Measurements from ENCODE around the gene LTA4H.

Gene LTA4H

DNA sequence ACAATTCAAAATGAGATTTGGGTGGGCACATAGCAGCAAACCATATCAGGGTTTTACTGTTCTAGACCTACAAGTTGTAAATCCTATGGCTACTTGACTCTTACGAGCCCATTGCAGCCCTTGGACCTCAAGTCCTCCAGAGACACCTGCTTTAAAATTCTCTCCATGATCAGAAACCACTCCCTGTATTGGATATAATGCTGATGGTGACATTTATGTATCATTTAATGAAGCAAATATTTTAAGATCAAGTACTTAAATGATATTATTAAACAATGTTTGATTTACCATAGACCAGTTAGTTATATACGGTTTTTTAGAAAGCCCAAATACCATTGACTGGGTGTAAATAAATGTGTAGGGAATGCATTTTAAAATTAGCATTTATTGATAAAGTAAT, 68.1 kb downstream of the LTA4H start:
- Mint-ChIP-seq H3K4me1 (no peaks in the 10 kb centered on the region), H3K27me3 (no peaks in the 10 kb centered on the region), H3K9me3 (no peaks in the 10 kb centered on the region), H3K36me3 (peaks cover 3% of the 10 kb centered on the region), H3K27ac (no peak overlapping the region), H3K4me3 (no peak overlapping the region)

DNA sequence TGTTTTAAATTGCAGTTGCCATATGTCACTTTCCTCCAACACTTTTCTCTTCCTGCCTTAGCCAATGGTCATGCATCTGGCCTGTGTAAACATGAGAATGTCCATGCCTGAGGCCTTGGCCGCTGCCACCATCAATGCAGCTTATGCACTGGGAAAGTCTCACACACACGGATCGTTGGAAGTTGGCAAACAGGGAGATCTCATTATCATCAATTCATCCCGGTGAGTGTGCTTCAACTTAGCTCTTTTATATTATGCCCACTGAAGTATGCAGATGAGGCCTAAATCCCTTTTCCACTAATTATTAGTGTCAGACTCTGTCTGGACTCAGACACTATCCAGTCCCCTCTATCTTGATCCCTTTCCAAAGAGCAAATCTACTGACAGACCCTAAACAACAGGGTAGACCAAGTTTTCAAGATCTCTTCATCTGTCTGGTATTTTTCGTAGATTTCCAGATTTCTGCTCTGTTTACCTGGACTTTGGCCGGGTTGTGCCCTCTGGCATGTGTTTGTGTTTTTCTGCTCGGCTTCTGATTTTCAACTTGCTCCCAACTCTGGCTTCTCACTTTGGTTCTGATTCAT, 69.0 kb downstream of the LTA4H start:
- no peaks in the 10 kb centered on the region for H3K9me3 Mint-ChIP-seq
- H3K4me3 Mint-ChIP-seq = no peak overlapping the region
- H3K27me3 Mint-ChIP-seq = no peaks in the 10 kb centered on the region
- no peaks in the 10 kb centered on the region for H3K4me1 Mint-ChIP-seq
- H3K36me3 Mint-ChIP-seq = peaks cover 3% of the 10 kb centered on the region
- H3K27ac Mint-ChIP-seq = no peak overlapping the region

DNA sequence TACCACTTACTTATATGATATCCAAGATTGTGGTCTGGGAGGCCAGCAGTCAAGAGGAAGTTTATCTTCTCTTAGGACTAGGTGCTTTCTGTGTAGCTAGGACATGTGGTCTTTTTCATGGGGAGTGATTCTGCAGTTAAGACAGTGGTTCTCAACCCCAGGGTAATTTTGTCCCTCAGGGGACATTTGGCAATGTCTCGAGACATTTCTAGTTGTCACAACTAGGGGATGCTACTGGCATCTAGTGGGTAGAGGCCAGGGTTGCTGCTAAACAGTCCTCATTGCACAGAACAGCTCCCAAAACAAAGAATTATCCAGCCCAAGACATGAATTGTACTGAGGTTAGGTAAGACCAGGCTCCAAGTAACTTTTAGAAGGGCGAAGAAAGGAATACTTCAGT, 72.3 kb downstream of the LTA4H start:
- H3K9me3 Mint-ChIP-seq = no peaks in the 10 kb centered on the region
- no peaks in the 10 kb centered on the region for H3K4me1 Mint-ChIP-seq
- no peak overlapping the region for H3K4me3 Mint-ChIP-seq
- H3K27ac Mint-ChIP-seq = no peak overlapping the region
- H3K36me3 Mint-ChIP-seq = peaks cover 3% of the 10 kb centered on the region
- no peaks in the 10 kb centered on the region for H3K27me3 Mint-ChIP-seq

DNA sequence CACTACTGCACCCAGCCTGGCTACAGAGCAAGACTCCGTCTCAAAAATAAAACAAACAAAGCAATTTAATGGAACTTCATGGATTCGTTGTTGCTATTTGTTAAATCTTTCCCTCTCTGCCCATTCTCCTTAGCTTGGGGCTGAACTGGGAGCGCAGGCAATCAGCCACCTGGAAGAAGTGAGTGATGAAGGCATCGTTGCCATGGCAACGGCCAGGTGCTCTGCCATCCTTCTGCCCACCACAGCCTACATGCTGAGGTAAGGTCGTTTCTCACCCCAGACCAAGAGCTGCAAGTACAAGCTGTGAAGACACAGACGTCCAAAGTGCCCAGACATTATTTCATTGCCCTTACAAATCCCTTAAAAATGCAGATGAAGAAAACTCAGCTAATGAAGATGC, 73.2 kb downstream of the LTA4H start:
- no peaks in the 10 kb centered on the region for H3K9me3 Mint-ChIP-seq
- H3K4me3 Mint-ChIP-seq = no peak overlapping the region
- peaks cover 3% of the 10 kb centered on the region for H3K36me3 Mint-ChIP-seq
- H3K27ac Mint-ChIP-seq = no peak overlapping the region
- H3K27me3 Mint-ChIP-seq = no peaks in the 10 kb centered on the region
- no peaks in the 10 kb centered on the region for H3K4me1 Mint-ChIP-seq

DNA sequence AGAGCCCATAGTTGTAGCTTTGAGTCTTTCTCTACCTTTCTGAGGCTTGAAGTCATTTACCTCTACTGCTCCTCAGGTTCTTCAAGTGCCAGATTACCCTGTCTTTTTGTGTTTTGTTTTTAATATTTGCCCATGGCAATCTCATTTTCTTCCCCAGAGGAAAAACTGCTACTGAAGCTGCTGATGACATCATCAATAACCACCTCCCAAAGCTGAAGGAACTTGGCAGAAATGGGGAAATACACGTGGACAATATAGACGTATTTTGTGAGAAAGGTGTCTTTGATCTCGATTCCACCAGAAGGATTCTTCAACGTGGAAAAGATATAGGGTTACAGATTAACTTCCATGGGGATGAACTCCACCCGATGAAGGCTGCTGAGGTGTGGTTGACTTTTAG, 75.1 kb downstream of the LTA4H start:
- Mint-ChIP-seq H3K4me3 (no peak overlapping the region), H3K9me3 (no peaks in the 10 kb centered on the region), H3K36me3 (no peaks in the 10 kb centered on the region), H3K27me3 (no peaks in the 10 kb centered on the region), H3K27ac (no peak overlapping the region), H3K4me1 (no peaks in the 10 kb centered on the region)

DNA sequence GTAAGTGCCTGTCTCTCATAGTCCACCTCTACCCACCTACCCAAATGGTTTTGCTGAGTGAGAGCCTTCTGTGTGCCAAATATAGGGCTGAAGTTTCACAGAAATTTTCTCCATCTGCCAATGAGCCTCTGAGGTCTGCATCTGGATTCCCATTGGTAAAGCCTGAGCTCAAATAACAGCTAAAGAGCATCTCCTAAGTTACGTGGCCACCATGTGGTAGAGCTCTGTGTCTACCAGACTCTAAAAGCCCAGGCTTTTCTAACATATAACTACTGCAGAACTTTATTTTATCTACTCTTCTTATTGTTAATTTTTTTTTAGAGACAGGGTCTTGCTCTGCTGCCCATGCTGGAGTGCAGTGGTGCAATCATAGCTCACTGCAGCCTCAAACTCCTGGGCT, 76.3 kb downstream of the LTA4H start:
- Mint-ChIP-seq H3K27ac (no peak overlapping the region), H3K9me3 (no peaks in the 10 kb centered on the region), H3K36me3 (no peaks in the 10 kb centered on the region), H3K27me3 (no peaks in the 10 kb centered on the region), H3K4me1 (no peaks in the 10 kb centered on the region), H3K4me3 (no peak overlapping the region)

DNA sequence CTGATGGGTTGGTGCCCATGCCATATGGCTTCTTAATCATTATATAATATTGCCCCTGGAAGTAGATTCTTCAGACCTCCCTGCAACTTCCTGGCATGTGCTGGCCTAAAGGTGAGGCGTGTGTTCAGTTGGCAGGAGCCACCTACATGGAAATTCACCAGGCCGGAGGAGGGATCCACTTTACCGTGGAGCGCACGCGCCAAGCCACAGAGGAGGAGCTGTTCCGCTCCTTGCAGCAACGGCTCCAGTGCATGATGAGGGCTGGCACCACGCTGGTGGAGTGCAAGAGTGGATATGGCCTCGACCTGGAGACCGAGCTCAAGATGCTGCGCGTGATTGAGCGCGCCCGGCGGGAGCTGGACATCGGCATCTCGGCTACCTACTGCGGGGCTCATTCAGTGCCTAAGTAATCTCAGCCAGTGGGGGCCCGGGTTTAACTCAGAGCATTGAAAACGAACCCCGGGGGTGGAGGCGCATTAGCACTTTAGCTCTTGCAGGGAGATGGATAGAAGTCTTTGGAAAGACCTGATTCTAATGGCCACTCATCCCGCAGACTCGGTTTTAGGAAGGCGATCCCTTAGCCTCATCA, 78.7 kb downstream of the LTA4H start:
- H3K36me3 Mint-ChIP-seq = no peaks in the 10 kb centered on the region
- no peaks in the 10 kb centered on the region for H3K9me3 Mint-ChIP-seq
- H3K27me3 Mint-ChIP-seq = no peaks in the 10 kb centered on the region
- no peak overlapping the region for H3K4me3 Mint-ChIP-seq
- H3K27ac Mint-ChIP-seq = no peak overlapping the region
- H3K4me1 Mint-ChIP-seq = no peaks in the 10 kb centered on the region

DNA sequence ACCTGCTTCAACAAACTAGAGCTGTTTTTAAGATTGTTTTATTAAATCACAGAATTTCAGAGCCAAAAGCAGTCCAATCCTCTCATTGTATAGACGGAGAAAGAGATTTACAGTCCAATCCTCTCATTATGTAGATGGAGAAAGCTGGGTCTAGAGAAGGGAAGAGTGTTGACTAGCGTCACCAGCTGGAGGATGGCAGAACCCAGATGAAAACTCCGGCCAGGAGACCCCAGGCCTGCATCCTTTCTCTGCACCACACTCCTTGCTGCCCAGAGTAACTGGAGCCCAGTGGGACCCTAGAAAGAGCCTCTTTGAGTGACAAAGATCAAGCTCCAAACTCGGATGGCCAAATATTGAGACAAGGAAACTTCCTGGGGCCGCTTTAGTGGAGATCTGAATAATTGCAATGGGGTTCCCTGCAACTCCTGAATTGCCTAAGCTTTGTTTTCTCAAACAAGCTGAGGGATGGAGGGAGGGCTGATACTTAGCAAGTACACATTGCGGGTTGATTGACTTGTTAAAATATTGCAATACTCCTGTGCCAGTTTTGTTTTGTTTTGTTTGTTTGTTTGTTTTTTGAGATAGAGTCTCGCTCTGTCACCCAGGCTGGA, 79.7 kb downstream of the LTA4H start:
- Mint-ChIP-seq H3K27ac (no peak overlapping the region), H3K4me3 (no peak overlapping the region), H3K4me1 (no peaks in the 10 kb centered on the region), H3K27me3 (no peaks in the 10 kb centered on the region), H3K36me3 (no peaks in the 10 kb centered on the region), H3K9me3 (no peaks in the 10 kb centered on the region)

DNA sequence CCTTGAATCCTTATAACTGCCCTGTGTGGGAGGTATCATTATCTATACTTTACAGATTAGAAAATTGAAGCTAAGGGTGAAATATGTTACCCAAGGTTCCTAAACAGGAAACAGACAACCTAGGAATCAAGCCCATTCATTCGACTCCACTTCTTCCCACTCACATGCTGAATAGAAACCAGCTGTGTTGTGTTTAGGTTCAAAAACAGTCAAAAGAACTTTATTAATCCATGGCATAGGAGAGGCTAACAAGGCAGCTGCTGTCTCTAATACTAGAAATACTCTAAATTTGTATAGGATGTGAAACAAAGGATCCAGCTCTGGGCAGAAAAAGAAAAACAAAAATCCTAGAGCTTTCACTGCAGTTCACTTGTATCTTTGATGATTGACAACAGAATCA, 82.4 kb downstream of the LTA4H start:
- Mint-ChIP-seq H3K36me3 (no peaks in the 10 kb centered on the region), H3K4me3 (no peak overlapping the region), H3K4me1 (no peaks in the 10 kb centered on the region), H3K27me3 (no peaks in the 10 kb centered on the region), H3K9me3 (no peaks in the 10 kb centered on the region), H3K27ac (no peak overlapping the region)

DNA sequence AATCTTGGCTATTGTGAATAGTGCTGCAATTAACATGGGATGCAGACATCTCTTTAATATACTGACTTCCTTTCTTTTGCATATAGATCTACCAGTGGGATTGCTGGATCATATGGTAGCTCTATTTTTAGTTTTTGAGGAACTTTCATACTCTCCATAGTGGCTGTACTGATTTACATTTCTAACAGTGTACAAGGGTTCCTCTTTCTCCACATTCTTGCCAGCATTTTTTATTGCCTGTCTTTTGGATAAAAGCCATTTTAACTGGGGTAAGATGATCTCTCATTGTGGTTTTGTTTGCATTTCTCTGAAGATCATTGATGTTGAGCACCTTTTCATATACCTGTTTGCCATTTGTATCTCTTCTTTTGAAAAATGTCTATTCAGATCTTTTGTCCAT, 83.9 kb downstream of the LTA4H start:
- H3K27me3 Mint-ChIP-seq = no peaks in the 10 kb centered on the region
- no peak overlapping the region for H3K27ac Mint-ChIP-seq
- H3K36me3 Mint-ChIP-seq = no peaks in the 10 kb centered on the region
- H3K4me3 Mint-ChIP-seq = no peak overlapping the region
- no peaks in the 10 kb centered on the region for H3K4me1 Mint-ChIP-seq
- H3K9me3 Mint-ChIP-seq = no peaks in the 10 kb centered on the region
